ENCODE results near the gene ADGRV1. TPM values are rescaled to one million over a fixed set of nuclear protein-coding genes. Genes with fewer than 3 reads are reported as not detected.
A peak's percentile ranks its signal among the peaks of the same experiment; 100 is the strongest.

ADGRV1 gene
- total RNA-seq, 4 donors from 2014 or later, result 1.9 to 11.3 TPM; not detected in 2

DNA sequence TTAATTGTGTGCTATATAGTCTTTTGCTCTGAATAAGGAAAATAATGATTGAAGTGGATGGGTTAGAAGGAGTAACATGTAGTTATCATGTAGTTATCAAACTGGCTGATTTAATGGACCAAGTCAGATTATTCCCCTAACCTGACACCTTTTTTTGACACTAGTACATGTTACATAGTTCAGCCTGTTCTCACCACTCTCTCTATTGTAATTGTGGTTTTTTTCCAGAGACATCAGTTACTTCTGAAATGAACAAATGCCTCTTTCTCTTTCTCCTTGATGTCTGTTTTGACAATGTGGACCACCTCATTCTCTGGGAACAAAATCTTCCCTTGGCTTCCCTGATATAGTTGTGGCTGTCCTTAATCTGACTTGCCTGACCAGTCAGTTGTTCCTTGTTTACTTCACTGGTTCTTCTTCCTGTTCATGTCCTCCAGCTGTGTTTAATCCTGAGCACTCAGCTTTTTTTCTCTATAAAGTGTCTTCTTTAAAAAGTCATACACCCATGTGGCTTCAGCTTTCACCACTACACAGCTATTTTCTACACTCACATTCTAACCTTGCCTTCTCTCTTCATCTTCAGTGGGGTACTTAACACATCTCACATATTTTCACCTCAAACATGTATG lies 581.1 kb downstream of the ADGRV1 start:
- H3K4me3 ChIP-seq, result no peak overlapping the region
- H3K27ac ChIP-seq, result peak overlapping the region; percentile 35 to 38
- TF ChIP-seq, protein P1, sequence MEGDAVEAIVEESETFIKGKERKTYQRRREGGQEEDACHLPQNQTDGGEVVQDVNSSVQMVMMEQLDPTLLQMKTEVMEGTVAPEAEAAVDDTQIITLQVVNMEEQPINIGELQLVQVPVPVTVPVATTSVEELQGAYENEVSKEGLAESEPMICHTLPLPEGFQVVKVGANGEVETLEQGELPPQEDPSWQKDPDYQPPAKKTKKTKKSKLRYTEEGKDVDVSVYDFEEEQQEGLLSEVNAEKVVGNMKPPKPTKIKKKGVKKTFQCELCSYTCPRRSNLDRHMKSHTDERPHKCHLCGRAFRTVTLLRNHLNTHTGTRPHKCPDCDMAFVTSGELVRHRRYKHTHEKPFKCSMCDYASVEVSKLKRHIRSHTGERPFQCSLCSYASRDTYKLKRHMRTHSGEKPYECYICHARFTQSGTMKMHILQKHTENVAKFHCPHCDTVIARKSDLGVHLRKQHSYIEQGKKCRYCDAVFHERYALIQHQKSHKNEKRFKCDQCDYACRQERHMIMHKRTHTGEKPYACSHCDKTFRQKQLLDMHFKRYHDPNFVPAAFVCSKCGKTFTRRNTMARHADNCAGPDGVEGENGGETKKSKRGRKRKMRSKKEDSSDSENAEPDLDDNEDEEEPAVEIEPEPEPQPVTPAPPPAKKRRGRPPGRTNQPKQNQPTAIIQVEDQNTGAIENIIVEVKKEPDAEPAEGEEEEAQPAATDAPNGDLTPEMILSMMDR (IDR thresholded peaks at IDR 0.05), result no peak
- no peak for TF ChIP-seq POLR2A (IDR thresholded peaks at IDR 0.05)
- no peaks in the 10 kb centered on the region for H3K36me3 ChIP-seq
- H3K4me1 ChIP-seq, result no peaks in the 10 kb centered on the region
- H3K9me3 ChIP-seq, result no peaks in the 10 kb centered on the region
- DNase-seq, result no peak
- intact Hi-C loops (cut with DNase I; ENCODE audit: low total_unique reads), result no loop called here
- no peaks in the 10 kb centered on the region for H3K27me3 ChIP-seq

GRCh38 chr5:91140657-91141056 lies 582.1 kb downstream of the ADGRV1 start:
- no peaks in the 10 kb centered on the region for H3K36me3 ChIP-seq
- no peak overlapping the region for H3K27ac ChIP-seq
- no peak for TF ChIP-seq POLR2A (IDR thresholded peaks at IDR 0.05)
- TF ChIP-seq, protein P1 (IDR thresholded peaks at IDR 0.05), result no peak
- no peaks in the 10 kb centered on the region for H3K27me3 ChIP-seq
- H3K4me3 ChIP-seq, result no peak overlapping the region
- intact Hi-C loops (cut with DNase I; ENCODE audit: low total_unique reads), result no loop called here
- H3K9me3 ChIP-seq, result no peaks in the 10 kb centered on the region
- DNase-seq, result no peak
- H3K4me1 ChIP-seq, result peaks cover 0 to 2% of the 10 kb centered on the region in 2 donors

DNA sequence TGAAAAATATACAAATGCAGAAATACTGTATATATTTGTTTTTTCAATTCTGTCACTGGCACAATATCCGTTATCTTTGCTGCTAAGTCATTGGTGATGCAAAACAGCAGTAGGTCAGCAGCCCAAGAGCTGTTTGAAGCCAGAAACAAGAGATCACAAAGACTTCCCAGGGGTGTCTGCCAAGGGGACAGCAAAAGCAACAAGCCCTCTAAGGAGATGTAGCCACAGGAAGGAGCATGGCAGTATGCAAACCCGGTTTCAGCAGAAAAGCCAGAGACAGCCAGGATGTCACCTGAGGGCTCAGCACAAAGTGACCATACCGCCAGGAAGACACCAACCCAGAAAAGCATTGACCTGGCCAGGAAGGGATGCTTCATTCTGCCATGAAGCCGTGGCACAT lies 583.0 kb downstream of the ADGRV1 start:
- no peaks in the 10 kb centered on the region for H3K9me3 ChIP-seq
- H3K4me3 ChIP-seq, result no peak overlapping the region
- H3K4me1 ChIP-seq, result peaks cover 0 to 5% of the 10 kb centered on the region in 2 donors
- DNase-seq, result no peak
- H3K27me3 ChIP-seq, result no peaks in the 10 kb centered on the region
- no peaks in the 10 kb centered on the region for H3K36me3 ChIP-seq
- intact Hi-C loops (cut with DNase I; ENCODE audit: low total_unique reads), result no loop called here
- TF ChIP-seq POLR2A (IDR thresholded peaks at IDR 0.05), result no peak
- TF ChIP-seq, protein P1 (IDR thresholded peaks at IDR 0.05), result no peak
- no peak overlapping the region for H3K27ac ChIP-seq

DNA sequence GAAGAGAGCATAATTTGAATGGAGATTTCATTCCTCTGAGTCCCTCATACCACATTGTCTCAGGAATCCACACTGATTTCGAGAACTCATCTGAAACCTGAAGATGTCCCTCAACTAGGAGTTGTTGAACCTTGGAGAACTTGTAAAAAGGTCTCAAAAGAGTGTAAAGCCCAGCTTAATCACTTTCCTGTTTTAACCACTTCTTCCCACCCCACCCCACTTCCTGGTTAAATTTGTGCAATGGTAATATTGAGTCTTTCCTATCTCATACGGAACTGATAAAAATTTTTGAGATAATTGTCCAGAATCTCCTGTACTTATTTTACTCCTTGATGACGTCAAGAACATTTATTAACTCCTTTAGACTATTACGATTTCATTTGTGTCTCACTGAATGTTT lies 583.8 kb downstream of the ADGRV1 start:
- H3K27me3 ChIP-seq, result no peaks in the 10 kb centered on the region
- TF ChIP-seq POLR2A (IDR thresholded peaks at IDR 0.05), result no peak
- TF ChIP-seq, protein P1 (IDR thresholded peaks at IDR 0.05), result no peak
- DNase-seq, result no peak
- no peak overlapping the region for H3K4me3 ChIP-seq
- no peaks in the 10 kb centered on the region for H3K9me3 ChIP-seq
- H3K36me3 ChIP-seq, result no peaks in the 10 kb centered on the region
- H3K27ac ChIP-seq, result no peak overlapping the region
- intact Hi-C loops (cut with DNase I; ENCODE audit: low total_unique reads), result no loop called here
- H3K4me1 ChIP-seq, result peaks cover 0 to 5% of the 10 kb centered on the region in 2 donors

GRCh38 chr5:91142819-91143218 lies 584.2 kb downstream of the ADGRV1 start:
- Histone ChIP-seq H3K4me3 (no peak overlapping the region), H3K9me3 (no peaks in the 10 kb centered on the region), H3K27me3 (no peaks in the 10 kb centered on the region), H3K27ac (peak overlapping the region; percentile 67 to 77), H3K4me1 (peaks cover 0 to 5% of the 10 kb centered on the region in 2 donors), H3K36me3 (no peaks in the 10 kb centered on the region)
- no peak for DNase-seq
- intact Hi-C loops (cut with DNase I; ENCODE audit: low total_unique reads), result no loop called here
- TF ChIP-seq POLR2A (IDR thresholded peaks at IDR 0.05), result no peak
- TF ChIP-seq, protein P1 (IDR thresholded peaks at IDR 0.05), result no peak
